GM13976 (cell line): ENCODE measurements around the gene BRIP1.
"Not testable (repeated sequence)": the region's sequence is repeated elsewhere in the genome, so short reads cannot be mapped to it uniquely, and the experiment has no call there.

ENCODE experiments used
- DNase-seq: peaks from one replicate; pipeline ENCODE4 v3.0.0; 2012; ENCODE audit warnings: low spot score
- in situ Hi-C: fragments of 300-500 bp; cut with MboI; formaldehyde crosslinking; loops from one replicate; pipeline ENCODE4 v1.12.0; 2022; ENCODE audit warnings: low sequenced_read_pairs, mixed read lengths, inconsistent platforms; ENCODE audit not compliant: unreplicated experiment
- TF ChIP-seq, protein P1 (sequence below): IDR thresholded peaks from 2 replicates; pipeline ENCODE4 v1.5.1; 2012; ENCODE audit warnings: borderline replicate concordance, mild to moderate bottlenecking; ENCODE audit not compliant: insufficient read depth; ENCODE audit errors: extremely low read depth, missing control alignments, control extremely low read depth

The BRIP1 gene

DNA sequence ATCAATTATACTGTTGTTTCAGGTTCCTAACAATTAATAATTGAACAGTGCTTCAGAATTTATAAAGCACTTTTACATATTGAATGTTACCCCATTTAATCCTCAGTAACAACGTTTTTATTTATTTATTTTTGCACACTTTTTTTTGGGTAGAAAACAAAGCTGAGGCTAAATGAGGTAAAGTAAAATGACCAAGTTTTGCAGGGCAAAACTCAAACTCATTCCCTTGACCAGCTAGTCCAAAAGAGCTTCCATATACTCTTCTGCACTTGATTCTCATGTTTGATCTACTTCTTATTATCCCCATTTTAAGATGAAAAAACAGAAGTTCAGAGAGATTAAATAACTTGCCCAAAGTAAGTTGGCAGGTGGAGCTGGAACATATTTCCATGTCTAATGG, 191.2 kb downstream of the BRIP1 start:
- TF ChIP-seq, protein P1, sequence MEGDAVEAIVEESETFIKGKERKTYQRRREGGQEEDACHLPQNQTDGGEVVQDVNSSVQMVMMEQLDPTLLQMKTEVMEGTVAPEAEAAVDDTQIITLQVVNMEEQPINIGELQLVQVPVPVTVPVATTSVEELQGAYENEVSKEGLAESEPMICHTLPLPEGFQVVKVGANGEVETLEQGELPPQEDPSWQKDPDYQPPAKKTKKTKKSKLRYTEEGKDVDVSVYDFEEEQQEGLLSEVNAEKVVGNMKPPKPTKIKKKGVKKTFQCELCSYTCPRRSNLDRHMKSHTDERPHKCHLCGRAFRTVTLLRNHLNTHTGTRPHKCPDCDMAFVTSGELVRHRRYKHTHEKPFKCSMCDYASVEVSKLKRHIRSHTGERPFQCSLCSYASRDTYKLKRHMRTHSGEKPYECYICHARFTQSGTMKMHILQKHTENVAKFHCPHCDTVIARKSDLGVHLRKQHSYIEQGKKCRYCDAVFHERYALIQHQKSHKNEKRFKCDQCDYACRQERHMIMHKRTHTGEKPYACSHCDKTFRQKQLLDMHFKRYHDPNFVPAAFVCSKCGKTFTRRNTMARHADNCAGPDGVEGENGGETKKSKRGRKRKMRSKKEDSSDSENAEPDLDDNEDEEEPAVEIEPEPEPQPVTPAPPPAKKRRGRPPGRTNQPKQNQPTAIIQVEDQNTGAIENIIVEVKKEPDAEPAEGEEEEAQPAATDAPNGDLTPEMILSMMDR = no peak
- in situ Hi-C loops = no loop called here
- no peak for DNase-seq

DNA sequence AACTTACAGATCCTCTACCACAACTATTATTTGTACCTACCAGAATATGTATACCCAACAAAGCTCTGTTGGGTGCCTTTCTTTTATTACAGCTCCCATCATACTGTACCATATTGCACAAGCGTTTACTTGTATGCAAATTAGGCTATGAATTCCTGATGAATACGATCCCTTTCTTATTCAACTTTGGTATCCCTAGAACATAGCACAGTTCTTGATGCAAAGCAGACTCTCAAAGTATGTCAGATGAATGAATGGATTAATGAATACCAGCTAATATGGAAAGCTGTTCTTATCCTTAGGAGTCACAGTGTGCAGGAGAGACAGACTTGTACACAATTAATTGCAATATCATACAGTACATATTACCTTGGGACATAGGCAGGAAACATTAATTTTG, 192.6 kb downstream of the BRIP1 start:
- in situ Hi-C loops = no loop called here
- TF ChIP-seq, protein P1 = no peak
- DNase-seq = no peak

DNA sequence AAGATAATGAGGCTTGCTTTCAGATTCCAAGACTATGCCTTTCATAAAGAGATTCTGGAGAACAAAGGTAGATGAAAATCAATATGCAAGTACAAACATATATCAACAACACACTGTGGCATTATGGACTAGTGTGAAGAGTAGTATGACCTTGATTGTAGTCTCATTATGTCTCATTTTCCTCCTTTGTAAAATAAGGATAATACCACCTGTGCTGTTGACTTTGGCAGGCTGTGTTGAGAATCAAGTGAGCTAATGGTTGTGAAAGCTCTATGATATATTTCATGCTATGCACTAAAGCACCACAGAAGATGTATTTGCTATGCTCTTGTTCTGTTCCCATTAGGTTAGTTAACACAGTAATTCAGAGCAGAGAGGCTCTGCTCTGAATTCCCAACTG, 193.8 kb downstream of the BRIP1 start:
- no peak for DNase-seq
- in situ Hi-C loops = no loop called here
- TF ChIP-seq, protein P1 = no peak

DNA sequence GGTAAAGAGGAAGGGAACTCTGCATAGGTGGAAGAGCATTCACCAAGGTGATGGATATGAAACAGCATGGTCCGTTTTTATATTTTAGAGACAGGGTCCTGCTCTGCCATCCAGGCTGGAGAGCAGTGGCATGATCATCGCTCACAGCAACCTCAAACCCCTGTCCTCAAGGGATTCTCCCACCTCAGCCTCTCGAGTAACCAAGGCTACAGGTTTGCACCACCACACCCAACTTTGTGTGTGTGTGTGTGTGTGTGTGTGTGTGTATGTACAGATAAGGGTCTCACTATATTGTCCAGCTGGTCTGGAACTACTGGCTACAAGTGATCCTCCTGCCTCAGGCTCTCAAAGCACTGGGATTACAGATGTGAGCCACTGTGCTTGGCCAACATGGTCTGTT, 194.8 kb downstream of the BRIP1 start:
- TF ChIP-seq, protein P1 = no peak
- DNase-seq = no peak
- in situ Hi-C loops = no loop called here

DNA sequence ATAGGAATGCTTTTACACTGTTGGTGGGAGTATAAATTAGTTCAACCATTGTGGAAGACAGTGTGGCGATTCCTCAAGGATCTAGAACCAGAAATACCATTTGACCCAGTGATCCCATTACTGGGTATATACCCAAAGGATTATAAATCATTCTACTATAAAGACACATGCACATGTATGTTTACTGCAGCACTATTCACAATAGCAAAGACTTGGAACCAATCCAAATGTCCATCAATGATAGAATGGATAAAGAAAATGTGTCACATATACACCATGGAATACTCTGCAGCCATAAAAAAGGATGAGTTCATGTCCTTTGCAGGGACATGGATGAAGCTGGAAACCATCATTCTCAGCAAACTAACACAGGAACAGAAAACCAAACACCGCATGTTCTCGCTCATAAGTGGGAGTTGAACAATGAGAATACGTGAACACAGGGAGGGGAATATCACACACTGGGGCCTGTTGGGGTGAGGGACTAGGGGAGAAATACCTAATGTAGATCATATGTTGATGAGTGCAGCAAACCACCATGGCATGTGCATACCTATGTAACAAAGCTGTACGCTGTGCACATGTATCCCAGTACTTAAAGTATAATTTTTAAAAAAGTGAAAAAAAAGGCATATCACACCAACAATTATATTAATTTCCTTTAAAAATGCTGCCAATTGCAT, 196.8 kb downstream of the BRIP1 start:
- DNase-seq, in situ Hi-C loops: not testable (repeated sequence)

DNA sequence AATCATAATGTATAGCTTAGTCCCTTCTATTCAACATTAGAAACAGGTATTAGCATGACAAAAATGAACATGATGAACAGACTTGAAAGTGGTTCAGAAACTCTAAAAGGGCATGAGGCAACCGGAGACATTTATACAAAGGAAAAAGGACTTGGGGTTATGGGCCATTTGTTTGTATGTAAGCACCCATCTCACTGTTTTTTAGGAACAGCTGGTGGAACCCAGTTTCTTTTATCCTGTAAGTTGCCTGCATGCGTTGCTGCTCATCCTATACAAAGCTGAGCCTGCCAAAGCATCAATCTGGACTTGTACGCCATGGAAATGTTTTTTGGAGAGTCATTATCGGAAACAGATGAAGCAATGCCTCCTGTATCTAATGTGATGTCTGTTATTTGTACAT, 200.0 kb downstream of the BRIP1 start:
- TF ChIP-seq, protein P1 = no peak
- DNase-seq = no peak
- in situ Hi-C loops = no loop called here

DNA sequence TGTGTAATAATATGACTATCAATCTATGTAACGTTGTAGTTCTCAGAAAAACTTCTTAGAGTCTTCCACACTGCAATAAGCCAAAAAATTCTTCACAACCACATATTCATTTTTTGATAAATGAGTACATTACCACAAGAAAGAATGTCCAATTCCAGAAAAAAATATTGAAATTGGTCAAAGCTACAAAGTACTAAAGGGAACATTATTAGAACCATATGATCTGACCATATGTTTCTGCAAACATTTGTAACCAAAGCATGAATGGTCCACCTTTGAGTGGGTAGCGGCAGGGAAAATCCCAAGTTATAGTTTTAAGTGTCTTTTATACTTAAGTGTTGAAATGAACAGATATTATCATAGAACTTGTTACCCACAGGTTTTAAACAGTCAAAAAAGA, 200.6 kb downstream of the BRIP1 start:
- TF ChIP-seq, protein P1 = no peak
- DNase-seq = no peak
- in situ Hi-C loops = no loop called here
